NCI-H82 treated with DMSO at 0.1 percent for 48 hours (cell line): Measurements from ENCODE around the gene REG1B.

Experiments used
- DNase-seq: peaks from one replicate; lab custom pipeline; 2025; ENCODE audit not compliant: unreplicated experiment; lab: John Stamatoyannopoulos, UW

REG1B gene, protein sequence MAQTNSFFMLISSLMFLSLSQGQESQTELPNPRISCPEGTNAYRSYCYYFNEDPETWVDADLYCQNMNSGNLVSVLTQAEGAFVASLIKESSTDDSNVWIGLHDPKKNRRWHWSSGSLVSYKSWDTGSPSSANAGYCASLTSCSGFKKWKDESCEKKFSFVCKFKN

DNA sequence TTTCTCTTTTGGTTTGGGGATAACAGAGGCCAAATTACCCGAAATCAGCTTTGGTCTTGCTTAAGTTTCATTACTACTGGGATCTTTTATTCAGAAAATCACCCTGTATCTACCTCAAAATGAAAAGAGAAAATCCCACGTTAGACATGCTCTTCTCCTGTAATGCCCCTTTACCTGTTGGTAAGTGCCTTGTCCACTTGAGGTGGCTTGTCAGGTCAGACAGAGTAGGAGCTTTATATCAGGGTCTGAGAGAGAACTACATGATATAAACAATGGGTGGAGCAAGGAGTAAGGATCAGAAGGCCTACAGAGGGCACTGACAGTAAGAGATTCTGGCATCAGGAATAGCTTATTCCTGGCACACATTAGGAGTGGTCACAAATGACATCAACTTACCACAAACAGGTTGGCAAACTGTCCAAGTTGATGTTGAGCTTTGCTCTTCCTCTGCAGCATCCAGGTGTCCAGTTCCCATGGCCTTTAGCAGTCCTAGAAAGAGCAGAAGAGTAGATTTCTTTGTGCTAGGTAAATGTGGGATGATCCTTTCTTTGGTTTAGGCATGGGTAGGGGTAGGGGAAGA lies at the start of gene REG1B:
REG1B (minus strand) TSS at position 209 of the 580 bp plus-strand sequence. CDS start 381 bp downstream, outside the sequence.
- no peak for DNase-seq

DNA sequence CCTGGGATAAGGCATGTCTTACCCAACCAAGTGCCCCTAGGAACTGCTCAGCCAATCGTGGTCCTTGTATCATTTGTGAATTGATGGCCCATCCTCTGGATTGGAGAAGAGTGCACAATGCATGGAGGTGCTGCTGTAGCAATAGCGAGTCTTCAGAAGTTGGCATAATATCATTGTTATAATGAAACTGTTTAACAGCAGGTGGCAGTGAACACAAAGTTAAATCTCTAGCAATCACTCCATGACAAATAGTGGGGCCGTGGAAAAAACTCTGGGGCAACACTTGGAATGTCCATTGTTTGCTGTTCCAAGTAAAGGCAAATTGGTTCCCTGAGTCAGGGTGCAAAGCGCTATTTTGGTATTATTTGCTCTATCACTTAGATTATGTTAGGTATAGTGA lies 43.9 kb upstream of the REG1B start:
- no peak for DNase-seq

DNA sequence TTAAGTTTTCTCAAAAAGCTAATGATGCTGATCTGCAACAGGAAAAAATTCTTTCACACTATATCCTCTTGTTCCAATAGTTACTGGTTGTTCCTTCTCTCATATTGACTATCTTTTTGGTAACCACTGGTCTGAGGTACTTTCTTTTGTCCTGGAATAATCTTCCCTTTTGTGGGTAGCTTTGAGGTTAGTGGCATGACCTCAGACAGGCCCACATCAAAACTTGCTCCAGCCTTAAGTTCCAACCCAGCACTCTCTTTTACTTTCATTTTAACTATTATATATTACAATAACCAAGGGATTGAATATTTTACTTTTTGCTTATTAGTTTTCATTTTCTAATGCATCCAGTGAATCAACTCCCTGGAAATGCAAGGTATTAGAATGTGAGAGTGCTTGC lies 42.0 kb upstream of the REG1B start:
- DNase-seq = no peak

DNA sequence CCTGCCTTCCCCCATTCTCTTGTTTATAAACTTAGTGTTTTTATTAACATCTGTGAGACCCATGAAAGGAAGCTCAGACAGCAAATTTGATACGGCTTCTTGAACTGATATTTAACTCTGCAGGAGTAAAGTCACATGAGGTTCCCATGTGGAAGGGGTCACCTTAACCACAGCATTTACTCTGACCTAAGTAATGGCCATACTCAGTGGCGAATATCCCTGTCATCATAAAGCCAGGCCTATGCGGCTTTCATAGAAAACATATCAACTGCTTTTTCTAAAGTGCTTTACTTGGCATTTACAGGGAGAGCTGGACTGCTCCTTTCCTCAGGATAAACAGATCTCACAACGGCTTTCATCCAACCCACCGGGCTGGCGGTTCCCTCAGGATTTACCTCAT lies 41.5 kb upstream of the REG1B start:
- no peak for DNase-seq

DNA sequence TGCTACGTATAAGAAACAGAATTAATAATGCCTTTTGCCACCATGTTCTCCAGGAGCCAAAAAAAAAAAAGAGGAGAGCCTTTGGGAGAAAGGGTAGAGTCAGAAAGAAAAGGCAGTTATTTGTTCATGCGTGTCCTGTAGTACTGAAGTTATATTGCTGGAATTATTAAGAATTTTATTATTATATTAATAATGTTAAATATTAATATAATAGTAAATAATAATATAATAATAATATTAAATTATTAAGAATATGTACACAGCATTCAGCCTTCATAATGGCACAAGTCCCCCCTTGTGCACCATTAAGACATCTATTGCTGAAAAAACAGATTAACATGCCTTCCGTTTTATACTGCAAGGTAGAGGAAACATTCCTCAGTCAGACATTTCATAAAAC lies 40.6 kb upstream of the REG1B start:
- no peak for DNase-seq

DNA sequence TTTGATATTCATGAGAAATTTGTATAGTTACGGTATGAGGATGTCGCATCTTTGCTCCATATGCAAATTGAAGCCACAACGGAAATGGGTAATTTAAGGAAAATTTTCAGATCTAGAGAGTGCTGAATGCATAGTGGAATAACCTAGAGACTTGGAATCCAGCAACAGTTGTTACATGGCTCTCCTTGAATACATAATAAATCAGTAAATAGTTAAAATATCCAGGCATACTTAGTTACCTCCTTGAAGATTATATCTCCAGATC lies 37.9 kb upstream of the REG1B start:
- no peak for DNase-seq

DNA sequence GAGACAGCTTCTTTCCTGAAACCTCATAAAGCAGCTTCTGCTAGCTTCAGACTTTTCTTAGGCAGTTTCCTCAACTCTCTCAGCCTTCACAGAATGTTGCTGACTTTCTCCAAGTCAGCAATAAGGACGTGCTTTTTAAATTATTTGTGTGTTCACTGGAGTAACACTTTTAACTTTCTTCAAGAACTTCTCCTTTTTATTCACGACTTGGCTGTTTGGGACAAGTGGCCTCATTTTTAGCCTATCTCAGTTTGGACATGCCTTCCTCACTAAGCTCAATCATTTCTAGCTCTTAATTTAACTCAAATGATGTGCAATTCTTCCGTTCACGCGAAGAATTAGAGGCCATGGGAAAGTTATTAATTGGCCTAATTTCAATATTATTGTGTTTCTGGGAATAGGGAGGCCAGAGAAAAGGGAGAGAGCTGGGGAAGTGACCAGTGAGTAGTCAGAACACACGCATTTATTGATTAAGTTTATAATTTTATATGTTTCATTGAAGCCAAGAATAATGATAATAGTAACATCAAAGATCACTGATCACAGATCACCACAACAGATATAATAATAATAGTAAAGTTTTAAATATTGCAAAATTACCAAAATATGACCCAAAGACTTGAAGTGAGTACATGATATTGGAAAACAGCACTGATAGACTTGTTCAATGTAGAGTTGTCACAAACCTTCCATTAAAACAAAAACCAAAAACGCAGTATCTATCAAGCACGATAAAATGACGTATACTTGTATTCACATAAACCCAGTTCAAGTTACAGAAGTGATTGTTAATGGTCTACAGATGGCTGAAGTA lies 37.3 kb upstream of the REG1B start:
- no peak for DNase-seq

DNA sequence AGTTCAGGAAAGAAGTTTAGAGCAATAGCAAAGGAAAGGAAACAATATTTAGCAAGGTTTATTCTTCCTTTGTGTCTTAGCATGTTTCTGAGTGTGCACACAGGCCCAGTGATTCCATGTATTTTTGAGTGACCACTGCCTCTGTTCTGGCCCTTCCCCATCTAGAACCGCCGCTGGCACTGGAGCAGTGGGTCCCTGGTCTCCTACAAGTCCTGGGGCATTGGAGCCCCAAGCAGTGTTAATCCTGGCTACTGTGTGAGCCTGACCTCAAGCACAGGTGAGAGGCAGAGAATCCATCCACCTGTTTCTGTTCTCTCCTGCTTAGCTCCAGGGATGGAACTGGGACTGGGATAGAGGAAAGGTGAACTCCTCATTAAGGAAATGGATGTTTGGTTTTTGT lies 34.9 kb upstream of the REG1B start:
- DNase-seq = no peak

DNA sequence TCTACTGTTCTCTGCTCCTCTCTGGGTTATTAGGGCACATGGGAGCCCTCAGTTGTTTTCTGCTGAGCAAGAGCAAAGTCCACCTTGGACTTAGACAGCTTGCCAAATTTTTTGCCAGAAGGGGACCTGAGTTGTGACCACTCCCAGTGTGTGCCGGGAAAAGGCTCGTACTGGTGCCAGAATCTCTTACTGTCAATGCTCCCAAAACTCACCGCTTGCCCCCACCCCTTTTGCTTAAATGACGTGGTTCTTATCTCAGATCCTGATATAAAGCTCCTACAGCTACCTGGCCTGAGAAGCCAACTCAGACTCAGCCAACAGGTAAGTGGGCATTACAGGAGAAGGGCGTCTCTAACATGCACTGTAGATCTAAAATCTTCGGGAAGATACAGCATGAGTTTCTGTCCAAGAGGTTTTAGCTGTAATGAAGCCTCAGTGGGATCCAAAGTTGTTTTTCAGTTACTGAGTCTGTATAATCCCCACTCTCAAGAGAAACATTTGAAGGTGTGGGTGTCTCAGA lies 32.5 kb upstream of the REG1B start, which contains the start of gene REG1A:
REG1A (plus strand) TSS at position 295 of the 520 bp plus-strand sequence. CDS start 374 bp downstream, outside the sequence.
- no peak for DNase-seq

DNA sequence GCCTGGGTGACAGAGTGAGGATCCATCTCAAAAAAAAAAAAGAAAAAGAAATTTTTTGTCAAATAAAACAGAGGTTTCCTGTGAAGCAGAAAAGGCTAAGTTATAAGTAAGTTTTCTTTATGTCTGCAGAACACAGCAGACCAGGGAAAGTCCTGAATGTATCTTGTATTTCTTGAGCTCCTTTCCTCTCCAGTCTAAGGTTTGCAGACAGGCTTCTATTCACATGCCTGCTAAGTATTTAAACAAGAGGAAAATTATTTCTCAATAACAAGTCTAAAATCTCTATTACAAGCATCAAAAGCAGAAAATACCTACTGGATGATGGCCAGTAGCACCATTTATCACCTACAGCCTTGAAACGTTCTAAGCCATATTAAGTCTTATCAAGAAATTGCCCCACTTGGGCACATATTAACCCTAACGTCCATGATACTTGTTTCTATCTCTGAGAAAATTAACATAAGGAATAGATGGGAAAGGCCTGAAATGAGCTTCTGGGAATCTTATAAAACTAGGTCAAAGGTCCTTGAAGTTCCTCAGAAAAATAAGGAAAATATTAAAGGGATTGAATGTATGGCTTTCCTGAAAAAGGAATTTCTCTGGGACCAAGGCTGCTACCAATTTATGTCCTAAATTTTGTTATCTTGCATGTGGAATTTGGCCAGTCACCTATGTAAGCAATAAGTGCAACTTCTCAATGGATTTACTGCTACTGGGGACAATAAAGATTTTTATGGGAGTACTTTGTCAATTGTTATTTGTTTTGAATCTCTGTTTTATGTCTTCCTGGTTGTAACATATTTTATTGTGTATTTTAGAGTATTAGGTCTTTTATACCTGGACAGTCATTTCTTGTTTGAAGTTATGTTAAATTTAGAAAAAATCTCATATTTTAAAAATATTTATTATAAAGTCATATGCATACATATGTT lies 29.5 kb upstream of the REG1B start:
- no peak for DNase-seq

DNA sequence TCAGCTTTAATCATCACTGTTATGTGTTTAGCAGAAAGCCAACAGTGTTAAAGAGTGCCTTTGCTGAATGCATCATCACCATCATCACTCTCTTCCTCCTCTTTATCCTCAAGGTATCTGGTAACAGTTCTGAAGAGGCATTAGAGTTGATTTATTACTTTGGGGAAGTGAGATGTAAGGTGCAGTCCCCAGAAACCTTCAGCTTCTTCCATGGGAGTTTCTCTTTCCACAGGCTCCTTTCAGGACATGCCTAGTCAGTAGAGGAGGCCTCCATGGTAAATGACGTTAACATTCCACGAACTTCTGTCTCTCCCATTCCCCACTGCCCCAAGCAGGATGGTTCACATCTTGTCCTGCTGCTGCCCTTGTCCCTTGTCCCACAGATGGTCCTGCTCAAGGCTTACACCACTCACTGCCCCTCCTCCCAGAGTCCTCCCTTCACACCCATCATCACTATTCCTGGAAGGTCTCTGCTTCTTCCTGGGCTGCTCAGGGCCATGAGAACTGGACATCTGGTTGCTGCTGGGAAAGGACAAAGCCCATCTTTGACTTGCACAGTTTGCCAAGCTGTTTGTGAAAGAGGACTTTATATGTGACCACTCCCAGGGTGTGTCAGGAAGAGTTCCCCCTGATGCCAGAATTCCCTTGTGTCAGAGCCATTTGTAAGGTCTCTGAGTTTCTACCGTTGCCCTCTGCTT lies 27.2 kb upstream of the REG1B start:
- no peak for DNase-seq

DNA sequence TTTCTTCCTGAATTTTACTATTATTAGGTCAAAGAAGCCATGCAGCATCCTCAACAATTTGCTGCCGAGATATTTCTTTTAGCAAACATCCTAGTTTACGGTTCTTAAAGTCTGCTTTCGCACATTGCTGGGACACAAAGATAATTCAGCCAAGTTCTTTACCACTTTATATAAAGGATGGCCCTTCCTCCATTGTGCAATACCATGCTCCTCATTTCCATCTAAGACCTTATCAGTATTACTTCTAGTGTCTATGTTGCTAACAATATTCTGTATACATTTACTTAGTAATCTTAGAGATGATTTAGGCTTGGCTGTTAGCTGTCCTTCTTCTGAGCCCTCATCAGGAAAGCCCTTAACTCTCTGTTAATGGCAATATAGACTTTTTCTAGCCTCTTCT lies 24.5 kb upstream of the REG1B start:
- DNase-seq = no peak

DNA sequence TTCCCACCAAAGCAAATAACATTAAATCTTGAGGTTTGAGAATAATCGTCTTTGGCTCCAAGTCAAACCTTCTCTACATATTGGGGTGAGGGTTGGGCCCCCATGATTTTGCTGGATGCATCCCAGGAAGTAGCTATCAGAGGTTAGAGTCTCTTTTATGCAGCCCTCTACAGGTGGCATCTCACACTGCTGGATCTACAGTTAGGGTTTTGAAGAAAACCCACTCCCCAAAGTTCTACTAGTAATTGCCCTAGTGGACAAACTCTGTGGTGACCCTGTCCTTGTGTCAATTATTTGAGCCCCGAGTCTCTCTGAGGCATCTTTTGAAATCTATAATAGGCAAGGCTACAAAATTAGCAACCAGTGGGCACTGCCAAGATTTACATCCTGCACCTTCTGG lies 17.5 kb upstream of the REG1B start:
- no peak for DNase-seq

DNA sequence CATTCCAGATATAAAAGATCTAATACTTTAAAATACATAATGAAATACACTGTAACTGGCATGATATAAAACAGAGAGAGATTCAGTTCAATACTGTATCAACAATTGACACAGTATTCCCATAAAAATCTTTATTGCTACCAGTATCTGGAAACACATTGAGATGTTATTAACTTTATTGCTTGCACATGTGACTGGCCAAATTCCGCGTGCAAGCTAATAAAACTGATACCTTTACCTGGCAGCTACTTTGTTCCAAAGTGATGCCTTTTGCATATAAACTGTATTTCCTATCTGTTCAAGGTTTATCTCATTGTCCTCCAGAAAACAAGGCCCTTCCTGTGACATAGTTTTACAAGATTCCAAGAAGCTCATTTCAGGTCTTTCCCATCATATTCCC lies 15.4 kb upstream of the REG1B start:
- DNase-seq = no peak

DNA sequence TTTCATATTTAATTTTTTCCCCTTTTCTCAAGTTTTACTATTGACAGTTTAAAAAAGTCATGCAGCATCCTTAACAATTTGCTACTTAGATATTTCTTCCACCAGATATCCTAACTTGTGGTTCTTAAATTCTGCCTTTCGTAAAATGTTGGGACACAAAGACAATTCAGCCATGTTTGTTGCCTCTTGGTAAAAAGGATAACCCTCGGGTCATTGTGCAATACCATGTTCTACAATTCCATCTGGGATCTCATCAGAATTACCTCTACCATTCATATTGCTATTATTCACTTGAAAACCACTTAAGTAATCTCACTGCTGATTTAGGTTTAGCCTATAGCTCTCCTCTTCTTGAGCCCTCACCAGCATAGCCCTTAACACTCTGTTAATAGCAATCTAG lies 13.2 kb upstream of the REG1B start:
- no peak for DNase-seq

DNA sequence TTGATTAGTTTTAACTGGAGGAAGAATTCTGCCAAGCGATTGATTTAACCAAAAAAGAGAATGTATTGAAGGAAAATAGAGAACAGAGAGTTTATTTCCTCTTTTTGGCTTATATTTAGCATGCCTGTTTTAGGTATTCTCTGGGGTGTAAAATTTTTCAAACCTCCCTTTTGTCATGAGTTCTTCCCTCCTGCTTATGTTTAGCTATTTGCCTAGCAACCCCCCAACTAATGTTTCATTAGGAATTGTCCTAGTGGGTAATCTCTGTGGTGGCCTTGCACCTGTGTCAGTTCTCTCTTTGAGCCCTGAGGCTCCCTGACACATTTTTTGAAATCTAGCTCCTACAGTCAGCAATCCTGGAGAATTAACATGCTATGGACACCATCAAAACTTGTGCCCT lies 12.5 kb upstream of the REG1B start:
- no peak for DNase-seq

DNA sequence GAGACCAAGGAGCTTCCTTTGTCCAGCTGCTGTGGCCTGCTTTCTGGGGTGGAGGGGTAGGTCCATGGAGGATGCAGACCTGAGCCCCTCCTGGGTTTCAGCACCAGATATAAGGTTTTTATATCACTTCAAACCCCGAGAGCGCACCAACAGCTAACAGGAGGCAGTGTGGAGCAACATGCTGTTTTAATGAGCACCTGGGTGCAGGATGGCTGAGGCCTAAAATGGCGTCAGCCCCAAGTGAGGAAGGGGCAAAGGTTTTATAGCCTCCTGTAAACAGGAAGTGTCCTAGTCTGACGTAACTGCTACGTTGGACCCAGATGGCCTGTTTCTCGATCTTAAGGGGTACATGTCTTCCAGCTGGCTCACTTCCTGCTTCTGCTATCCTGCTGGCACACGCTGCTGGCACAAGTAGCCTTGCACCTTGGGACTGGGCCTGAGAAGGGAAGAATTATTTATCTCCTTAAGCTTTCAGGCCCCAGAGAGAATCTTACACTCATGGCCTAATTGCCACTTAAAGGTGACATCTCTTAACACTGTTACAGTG lies 11.4 kb upstream of the REG1B start:
- no peak for DNase-seq

DNA sequence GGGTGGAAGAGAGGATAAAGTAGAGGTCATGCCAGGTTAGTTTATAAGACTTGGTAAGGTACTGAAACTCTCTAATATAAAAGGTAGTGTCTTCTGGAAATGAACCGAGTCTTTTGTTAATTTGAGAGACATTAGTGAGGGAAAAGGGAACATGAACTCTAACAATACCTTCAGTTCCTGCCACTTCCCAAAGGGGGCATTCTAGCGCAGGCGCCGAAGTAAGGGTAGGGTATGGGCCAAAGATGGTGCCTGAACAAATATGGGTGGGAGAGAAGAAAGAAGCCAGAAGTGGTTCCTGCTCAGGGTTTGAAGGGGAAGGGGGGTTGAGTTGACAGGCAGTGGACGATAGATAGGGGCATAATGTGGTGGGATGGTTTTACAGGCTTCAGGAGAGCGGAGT lies 10.1 kb upstream of the REG1B start:
- no peak for DNase-seq

DNA sequence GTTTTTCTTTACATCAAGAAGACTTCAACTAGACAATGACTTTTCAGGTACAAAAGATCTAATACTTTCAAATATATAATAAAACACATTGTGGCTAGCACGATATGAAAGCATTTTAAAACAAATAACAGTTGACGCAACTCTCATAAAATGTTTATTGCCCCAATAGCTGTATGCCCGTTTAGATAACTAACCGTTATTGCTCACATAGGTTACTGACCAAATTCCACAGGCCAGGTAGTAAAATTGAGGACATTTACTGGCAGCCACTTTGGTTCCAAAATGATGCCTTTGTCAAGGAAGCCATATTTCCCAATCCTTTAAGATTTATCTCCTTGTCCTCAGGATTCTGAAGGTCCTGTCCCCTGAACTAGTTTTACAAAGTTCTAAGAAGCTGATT lies 2.9 kb upstream of the REG1B start:
- no peak for DNase-seq

DNA sequence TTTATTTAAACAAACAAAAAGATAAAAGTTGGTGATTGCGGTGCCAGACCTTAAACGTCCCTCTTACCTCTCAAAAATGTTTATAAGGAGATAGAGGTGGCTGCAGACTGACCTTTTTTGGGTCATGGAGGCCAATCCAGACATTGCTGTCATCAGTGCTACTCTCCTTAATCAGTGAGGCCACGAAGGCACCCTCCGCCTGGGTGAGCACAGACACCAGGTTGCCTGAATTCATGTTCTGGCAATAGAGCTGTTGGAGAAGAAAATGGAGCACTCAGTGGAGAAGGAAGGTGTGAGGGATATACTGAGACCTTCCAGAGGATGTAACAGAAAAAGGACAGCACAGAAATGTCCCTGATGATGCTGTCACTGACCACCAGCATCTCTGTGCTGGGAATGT lies 1.5 kb downstream of the REG1B start:
- no peak for DNase-seq
